Activated CD4-positive, alpha-beta T cell treated with anti-CD3 and anti-CD28 coated beads, Interleukin-2, amount 50 U/mL, for 24 hours (primary cell): ENCODE data around the gene ENTPD2.

Source experiments
- DNase-seq, 2 donors: peaks; one replicate each; pipeline ENCODE4 v3.0.0-alpha.2; 2020; ENCODE audit warnings: low read depth in 1 of 2, low spot score in 1 of 2

Gene ENTPD2

DNA sequence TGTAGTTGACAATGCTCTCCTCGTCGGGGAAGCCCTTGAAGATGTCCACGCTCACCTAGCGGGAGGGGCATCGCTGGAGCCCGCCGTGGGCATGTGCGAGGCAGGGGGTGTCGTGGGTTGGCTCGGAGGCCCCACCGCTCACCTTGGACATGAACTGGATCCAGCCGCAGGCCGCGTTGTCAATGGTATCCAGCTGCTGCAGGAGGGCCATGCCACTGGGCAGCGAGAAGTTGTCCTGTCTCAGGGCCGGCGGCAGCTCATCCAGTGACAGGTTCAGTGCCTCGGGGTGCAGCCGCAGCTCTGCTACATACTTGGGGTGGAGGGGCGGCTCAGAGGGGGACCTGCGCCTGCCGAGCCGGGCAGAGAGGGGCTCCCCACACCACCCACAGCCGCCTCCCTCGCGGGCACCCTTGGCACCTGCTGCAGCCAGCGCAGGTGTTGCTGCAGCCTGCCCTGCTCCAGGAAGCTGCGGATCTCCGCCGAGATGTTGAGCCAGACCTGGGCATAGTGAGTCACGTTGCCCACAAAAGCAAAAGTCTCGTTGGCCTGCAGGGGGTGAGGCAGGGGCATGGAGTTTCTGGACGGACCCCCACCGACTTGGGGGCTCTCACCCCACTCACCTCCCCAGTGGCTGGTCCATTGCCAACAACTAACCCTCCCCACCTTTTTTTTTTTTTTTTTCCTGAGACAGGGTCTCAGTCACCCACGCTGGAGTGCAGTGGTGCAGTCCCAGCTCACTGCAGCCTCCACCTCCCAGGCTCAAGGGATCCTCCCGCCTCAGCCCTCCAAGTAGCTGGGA, 34.9 kb downstream of the ENTPD2 start:
- no peak for DNase-seq

- DNase-seq = no peak
Measured at GRCh38 chr9:137017791-137018497, 35.9 kb downstream of the ENTPD2 start.

- no peak for DNase-seq
Measured at GRCh38 chr9:137017071-137017470, 36.8 kb downstream of the ENTPD2 start.

DNA sequence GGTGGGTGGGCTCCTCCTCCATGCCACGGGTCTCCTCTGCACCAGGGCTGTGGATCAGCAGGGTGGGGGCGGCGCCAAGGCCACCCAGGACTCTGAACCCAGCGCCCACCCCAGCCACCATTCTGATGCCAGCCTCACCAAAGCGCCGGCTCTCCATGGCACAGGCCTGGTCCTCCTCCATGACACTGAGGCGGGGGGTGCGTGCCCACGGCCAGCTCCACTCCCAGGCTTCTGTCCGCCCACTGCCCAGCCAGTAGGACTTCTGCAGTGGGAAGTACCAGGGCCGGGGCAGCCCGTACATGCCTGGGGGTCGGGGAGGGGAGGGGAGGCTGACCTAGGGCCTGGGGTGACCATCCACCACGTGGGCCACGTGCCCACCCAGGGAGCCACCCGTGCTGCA, 37.4 kb downstream of the ENTPD2 start:
- DNase-seq = no peak

GRCh38 chr9:137015976-137016375, 37.9 kb downstream of the ENTPD2 start:
- no peak for DNase-seq

DNA sequence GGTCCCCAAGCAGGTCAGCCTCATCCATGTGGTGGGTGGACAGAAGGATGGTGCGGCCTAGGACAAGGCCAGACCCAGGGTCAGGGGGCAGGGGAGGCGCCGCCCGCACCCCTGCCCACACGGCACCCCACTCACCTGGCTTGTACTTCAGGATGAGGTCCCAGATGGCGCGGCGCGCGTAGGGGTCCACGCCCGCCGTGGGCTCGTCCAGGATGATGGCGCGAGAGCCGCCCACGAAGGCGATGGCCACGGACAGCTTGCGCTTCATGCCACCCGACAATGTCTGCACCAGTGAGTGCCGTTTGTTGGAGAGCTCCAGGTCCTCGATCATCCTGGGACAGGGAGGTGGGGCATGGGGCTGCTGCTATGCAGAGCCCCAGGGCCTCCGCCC, 38.3 kb downstream of the ENTPD2 start:
- no peak for DNase-seq

GRCh38 chr9:137014776-137015539, 38.9 kb downstream of the ENTPD2 start:
- no peak for DNase-seq

GRCh38 chr9:137014166-137014565, 39.7 kb downstream of the ENTPD2 start:
- DNase-seq = no peak

DNA sequence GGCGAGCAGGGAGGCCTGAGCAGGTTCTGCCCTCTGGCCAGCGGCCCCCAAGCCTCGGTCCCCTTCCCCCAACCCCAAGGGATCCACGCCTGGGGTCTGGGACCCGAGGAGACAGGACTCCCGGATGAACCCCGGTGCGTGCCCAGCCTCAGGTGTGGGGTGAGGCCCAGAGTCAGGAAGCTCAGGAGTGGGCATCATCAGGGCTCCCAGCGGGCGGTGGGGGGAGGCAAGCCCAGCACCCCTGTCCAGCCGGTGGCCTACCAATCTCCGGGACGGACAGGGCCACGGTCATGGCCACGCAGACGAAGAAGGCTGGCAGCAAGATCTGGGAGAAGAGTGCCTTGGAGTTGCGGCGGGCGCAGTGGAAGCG, 40.3 kb downstream of the ENTPD2 start:
- DNase-seq = no peak

DNA sequence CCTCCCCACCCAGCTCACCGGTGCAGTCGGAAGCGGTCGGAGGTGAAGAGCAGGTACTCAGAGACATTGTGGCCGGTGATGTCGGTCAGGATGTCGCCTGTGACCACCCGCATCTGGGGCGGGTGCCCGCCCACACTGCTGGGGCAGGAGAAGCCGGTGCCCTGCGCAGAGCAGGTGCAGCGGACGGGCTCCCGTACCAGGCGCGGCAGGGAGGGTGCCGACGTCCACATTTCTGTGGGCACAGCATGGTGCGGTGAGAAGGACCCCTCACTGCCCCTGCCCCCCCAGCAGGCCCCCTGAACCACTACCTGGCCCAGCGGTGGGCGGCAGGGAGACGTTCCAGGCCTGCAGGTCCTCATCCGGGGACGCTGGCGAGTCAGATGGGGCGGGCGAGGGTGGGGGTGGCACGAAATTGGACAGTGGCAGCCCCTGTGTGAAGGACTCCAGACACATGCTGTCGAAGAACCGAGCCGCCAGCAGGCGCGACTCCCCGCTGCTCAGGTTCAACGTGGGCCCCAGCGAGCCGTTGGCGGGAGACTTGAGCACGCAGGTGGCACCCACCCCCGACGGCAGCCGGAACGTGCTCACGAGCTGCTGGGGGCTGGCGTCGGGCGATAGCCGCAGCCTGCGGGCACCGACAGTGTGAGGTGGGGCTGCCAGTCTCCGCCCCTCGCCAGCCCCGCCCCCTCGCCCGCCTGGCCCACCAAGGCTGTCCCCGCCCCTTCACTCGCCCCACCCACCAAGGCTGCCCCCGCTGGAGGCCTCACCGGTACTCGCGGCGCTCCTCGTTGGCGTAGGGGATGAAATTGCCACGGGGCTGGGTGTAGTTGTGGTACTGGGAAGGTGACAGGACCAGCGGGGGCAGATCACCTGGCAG, 40.9 kb downstream of the ENTPD2 start:
- DNase-seq = no peak

DNA sequence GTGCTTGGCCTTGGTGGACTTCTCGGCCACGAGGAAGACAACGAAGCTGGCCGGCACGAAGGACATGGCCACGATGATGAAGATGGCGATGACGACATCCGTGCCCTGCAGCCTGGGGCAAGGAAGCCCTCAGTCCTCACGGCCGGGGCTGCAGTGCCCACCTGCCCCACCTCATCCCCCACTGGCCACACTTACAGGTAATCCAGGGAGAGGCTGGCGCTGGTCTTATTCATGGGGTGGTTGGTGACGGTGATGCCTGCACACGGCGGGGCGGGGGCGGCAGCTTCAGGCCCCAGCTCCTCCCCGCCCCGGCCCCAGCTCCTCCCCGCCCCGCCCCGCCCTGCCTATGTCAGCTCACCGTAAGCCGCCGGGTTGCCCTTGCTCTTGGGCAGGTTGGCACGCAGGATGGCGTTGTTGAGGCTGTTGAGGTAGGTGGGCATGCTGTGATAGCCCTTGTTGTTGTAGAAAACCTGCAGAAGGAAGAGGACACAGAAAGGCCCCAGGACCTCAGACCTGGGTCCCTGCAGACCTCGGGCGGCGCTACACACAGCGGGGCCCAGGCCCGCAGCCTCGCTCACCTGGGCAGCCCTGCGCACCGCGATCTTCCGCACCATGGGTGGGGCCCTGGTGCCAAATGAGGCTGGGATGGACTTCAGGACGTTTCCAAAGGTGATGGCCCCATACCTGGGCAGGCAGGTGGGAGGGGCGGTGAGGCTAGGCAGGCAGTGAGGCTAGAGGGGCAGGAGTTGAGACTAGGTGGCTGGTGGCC, 41.8 kb downstream of the ENTPD2 start:
- DNase-seq = no peak

GRCh38 chr9:137011156-137011555, 42.7 kb downstream of the ENTPD2 start:
- DNase-seq = no peak

- no peak for DNase-seq
Measured at GRCh38 chr9:137009938-137010732, 43.7 kb downstream of the ENTPD2 start.

GRCh38 chr9:137009217-137009616, 44.6 kb downstream of the ENTPD2 start:
- DNase-seq = no peak

- DNase-seq = no peak
Measured at GRCh38 chr9:137008312-137008711, 45.5 kb downstream of the ENTPD2 start.

DNA sequence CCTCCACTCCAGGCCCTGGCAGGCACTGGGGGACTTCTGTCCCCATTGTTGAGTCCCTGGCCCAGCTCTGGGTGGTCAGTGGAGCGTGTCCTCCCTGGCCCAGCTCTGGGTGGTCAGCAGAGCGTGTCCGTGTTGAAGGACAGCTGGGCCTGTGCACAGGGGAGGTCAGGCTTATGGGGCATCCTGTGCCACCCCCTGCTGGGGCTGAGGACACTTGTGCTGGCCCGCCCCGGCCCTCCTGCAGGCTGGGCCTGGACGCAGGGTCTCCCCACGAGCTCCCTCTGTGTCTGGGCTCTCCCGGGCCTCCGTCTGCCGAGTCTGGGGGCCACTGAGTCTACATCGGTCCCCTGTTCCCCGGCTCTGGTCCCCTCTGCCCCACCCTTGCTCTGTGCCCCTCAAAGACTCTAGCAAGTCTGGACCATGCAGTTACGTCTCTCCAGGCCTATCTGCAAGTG, 46.0 kb downstream of the ENTPD2 start:
- no peak for DNase-seq

- DNase-seq = no peak
Measured at GRCh38 chr9:137007108-137007815, 46.6 kb downstream of the ENTPD2 start.

- no peak for DNase-seq
Measured at GRCh38 chr9:137006116-137007003, 47.5 kb downstream of the ENTPD2 start.
